Measurements from ENCODE around the gene INKA2. TPM values are rescaled to one million over a fixed set of nuclear protein-coding genes. Genes with fewer than 3 reads are reported as not detected.

Gene INKA2
- total and polyA plus RNA-seq, 2 of the 4 experiments (the other 2 are of a cell fraction), result 2.2 to 2.6 TPM

DNA sequence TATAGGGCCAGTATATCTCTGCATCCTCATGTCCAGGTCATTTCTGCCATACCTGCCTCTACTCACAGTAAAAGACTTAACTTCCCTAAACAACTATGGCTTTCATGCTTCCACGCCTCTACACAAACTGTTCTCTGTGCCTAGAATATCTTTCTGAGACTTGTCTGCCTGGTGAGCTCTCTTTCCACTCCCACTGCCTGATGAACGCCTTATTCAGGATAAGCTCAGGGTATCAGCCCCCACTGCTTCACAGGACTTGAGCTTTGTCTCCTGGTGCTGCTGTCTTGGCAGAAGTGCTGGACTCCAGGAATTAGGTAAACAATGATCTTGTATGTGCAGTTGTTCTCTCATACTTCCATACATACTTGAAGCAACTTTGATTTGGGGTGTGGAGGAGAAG lies 11.7 kb upstream of the INKA2 start:
- H3K9me1 ChIP-seq (ENCODE audit: insufficient read depth, low read length), result peaks cover 6% of the 10 kb centered on the region; the same call in 1 of the 2 replicates
- ATAC-seq (ENCODE audit: low read depth), result no peak
- H3K56ac ChIP-seq (ENCODE audit: extremely low read depth, insufficient read depth, low read length), result no peak overlapping the region
- H3K9ac ChIP-seq (ENCODE audit: low read depth, low read length), result no peak overlapping the region
- no peak overlapping the region for H3K18ac ChIP-seq (ENCODE audit: low read depth, low read length)
- in situ Hi-C loops (cut with MboI; ENCODE audit: low sequenced_read_pairs), result loop anchor here (5.0 kb wide), 1 partner anchor 34 kb away; no protein-coding TSS in a partner anchor
- no peak overlapping the region for H3K14ac ChIP-seq (replicated peaks; ENCODE audit: low read depth, low read length)
- H2BK120ac ChIP-seq (ENCODE audit: low read depth, low read length), result no peak overlapping the region
- H2BK5ac ChIP-seq (ENCODE audit: low read depth, low read length, poor library complexity, severe bottlenecking), result no peak overlapping the region
- H3K4me2 ChIP-seq (ENCODE audit: low read depth, low read length), result no peak overlapping the region
- H3K4me3 ChIP-seq (ENCODE audit: insufficient read depth, low read depth, low read length), result no peak overlapping the region
- H2AFZ ChIP-seq (replicated peaks; ENCODE audit: low read length, poor library complexity), result peak overlapping the region; percentile 26
- intact Hi-C loops (cut with micrococcal nuclease), result no loop called here
- H4K20me1 ChIP-seq (ENCODE audit: insufficient read depth, low read length), result no peaks in the 10 kb centered on the region
- ChIA-PET CTCF (interaction anchor here (0.6 to 1.3 kb wide), 2 partner anchors 36 to 269 kb away, joined by 3 to 4 read pairs; no protein-coding TSS in a partner anchor), POLR2A (ENCODE audit: unreplicated experiment) (no interaction called here)
- no peak overlapping the region for H2BK20ac ChIP-seq (ENCODE audit: low read depth, low read length)
- dilution Hi-C loops (cut with HindIII; ENCODE audit: low sequenced_read_pairs, unreplicated experiment), result loop anchor here (25.0 kb wide), 1 partner anchor 289 kb away; the partner anchor contains the start of gene C1orf162
- TF ChIP-seq, protein P1, sequence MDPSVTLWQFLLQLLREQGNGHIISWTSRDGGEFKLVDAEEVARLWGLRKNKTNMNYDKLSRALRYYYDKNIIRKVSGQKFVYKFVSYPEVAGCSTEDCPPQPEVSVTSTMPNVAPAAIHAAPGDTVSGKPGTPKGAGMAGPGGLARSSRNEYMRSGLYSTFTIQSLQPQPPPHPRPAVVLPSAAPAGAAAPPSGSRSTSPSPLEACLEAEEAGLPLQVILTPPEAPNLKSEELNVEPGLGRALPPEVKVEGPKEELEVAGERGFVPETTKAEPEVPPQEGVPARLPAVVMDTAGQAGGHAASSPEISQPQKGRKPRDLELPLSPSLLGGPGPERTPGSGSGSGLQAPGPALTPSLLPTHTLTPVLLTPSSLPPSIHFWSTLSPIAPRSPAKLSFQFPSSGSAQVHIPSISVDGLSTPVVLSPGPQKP (IDR thresholded peaks at IDR 0.05; ENCODE audit: borderline replicate concordance, low read depth, low read length), result no peak
- peaks cover 2% of the 10 kb centered on the region for H3K4me1 ChIP-seq (ENCODE audit: control insufficient read depth, insufficient read depth, low read length)
- H2BK15ac ChIP-seq (ENCODE audit: low read depth, low read length), result no peak overlapping the region
- no peaks in the 10 kb centered on the region for H3K9me3 ChIP-seq (ENCODE audit: control insufficient read depth, insufficient read depth, low read length)
- no peak overlapping the region for H4K8ac ChIP-seq (ENCODE audit: low read depth in 2 of 2, low read length in 2 of 2)
- H3K27ac ChIP-seq (ENCODE audit: insufficient read depth, low read length), result no peak overlapping the region
- H3K36me3 ChIP-seq (ENCODE audit: control insufficient read depth, insufficient read depth, low read length), result no peaks in the 10 kb centered on the region
- H3K4ac ChIP-seq (ENCODE audit: low read depth, low read length), result no peak overlapping the region
- no peak overlapping the region for H4K5ac ChIP-seq (ENCODE audit: low read depth, low read length)
- H3K23ac ChIP-seq (ENCODE audit: low read depth, low read length), result no peak overlapping the region
- WGBS, 2 experiments (ENCODE audit: extremely low coverage in 2 of 2, insufficient read length in 1 of 2), result 0% methylated on average over 1 of the region's 2 CpGs; no CpG with 5 or more reads in 1 of the 2 experiments
- DNase-seq, result no peak
- H3K27me3 ChIP-seq (ENCODE audit: control insufficient read depth, insufficient read depth, low read length), result no peaks in the 10 kb centered on the region
- H3K79me1 ChIP-seq (ENCODE audit: low read depth in 1 of 2, low read length in 2 of 2), result peaks cover 0 to 5% of the 10 kb centered on the region in 2 experiments; a peak in 1 of 4 replicates
- no peak overlapping the region for H4K91ac ChIP-seq (ENCODE audit: insufficient read depth, low read depth, low read length)
- no peak overlapping the region for H2AK9ac ChIP-seq (replicated peaks; ENCODE audit: low read depth, low read length, poor library complexity)
- no peak overlapping the region for H2AK5ac ChIP-seq (ENCODE audit: low read depth, low read length)
- no TSS peak for BruUV-seq (replicated peaks)
